OCI-M1 (cell line): ENCODE results near the gene FCER1G.
"Not testable (repeated sequence)": the region's sequence is repeated elsewhere in the genome, so short reads cannot be mapped to it uniquely, and the experiment has no call there.

Experiments used
- DNase-seq: peaks from one replicate; lab custom pipeline; 2025; lab: John Stamatoyannopoulos, UW

Gene FCER1G

GRCh38 chr1:161207173-161207572 is 7.9 kb upstream of the FCER1G start:
- DNase-seq, result no peak

- DNase-seq, result peak; percentile 88
Observed at GRCh38 chr1:161209790-161210409, 5.2 kb upstream of the FCER1G start.

- no peak for DNase-seq
Observed at GRCh38 chr1:161214369-161214768, 726 bp upstream of the FCER1G start.

- DNase-seq, result peak; percentile 67
Observed at GRCh38 chr1:161216945-161217712, 2.0 kb downstream of the FCER1G start.

GRCh38 chr1:161217831-161218230 is 2.7 kb downstream of the FCER1G start:
- no peak for DNase-seq

GRCh38 chr1:161218301-161219077 is 3.4 kb downstream of the FCER1G start:
- DNase-seq, result no peak

- DNase-seq, result no peak
Observed at GRCh38 chr1:161219078-161219892, 4.2 kb downstream of the FCER1G start.

GRCh38 chr1:161220002-161220401 is 4.9 kb downstream of the FCER1G start:
- DNase-seq, result no peak

GRCh38 chr1:161222175-161223019 is 7.3 kb downstream of the FCER1G start:
- no peak for DNase-seq

GRCh38 chr1:161223805-161224694 is 9.0 kb downstream of the FCER1G start:
- no peak for DNase-seq

GRCh38 chr1:161224695-161225087 is 9.6 kb downstream of the FCER1G start:
- not testable (repeated sequence) for DNase-seq

- DNase-seq, result no peak
Observed at GRCh38 chr1:161225178-161225533, 10.1 kb downstream of the FCER1G start.

GRCh38 chr1:161225534-161226319 is 10.6 kb downstream of the FCER1G start, which contains the start of gene TOMM40L:
TSS of gene TOMM40L (plus strand) at chr1:161226060. CDS start at chr1:161226490, 430 bp downstream.
- DNase-seq, result peak; percentile 100

GRCh38 chr1:161226320-161226711 is 11.2 kb downstream of the FCER1G start:
- DNase-seq, result no peak

GRCh38 chr1:161226759-161227158 is 11.7 kb downstream of the FCER1G start:
- peak; percentile 58 for DNase-seq

- DNase-seq, result peak; percentile 97
Observed at GRCh38 chr1:161227196-161227871, 12.2 kb downstream of the FCER1G start.

GRCh38 chr1:161228032-161228431 is 12.9 kb downstream of the FCER1G start:
- DNase-seq, result no peak

GRCh38 chr1:161229896-161230295 is 14.8 kb downstream of the FCER1G start:
- no peak for DNase-seq

- no peak for DNase-seq
Observed at GRCh38 chr1:161230762-161231161, 15.7 kb downstream of the FCER1G start.
